Common myeloid progenitor, CD34-positive (primary cell): ENCODE data around the gene PPEF1.

Source experiments
- CTCF ChIA-PET: fragments of 350-600 bp; sonication (Branson Sonifier 250); formaldehyde crosslinking; loops from one replicate; lab custom pipeline; 2021; ENCODE audit warnings: antibody characterized with exemption; lab: Charles Lee
- POLR2A ChIA-PET: fragments of 350-600 bp; sonication (Branson Sonifier 250); formaldehyde crosslinking; loops from one replicate; lab custom pipeline; 2021; ENCODE audit warnings: antibody characterized with exemption; lab: Charles Lee
- DNase-seq, 3 donors: peaks; one replicate each; pipeline versions ENCODE4 v3.0.0 to v3.0.0-alpha.2; 2013
- H3K27ac ChIP-seq, 2 experiments: 1 replicate in 1 of 2; 2 replicates in 1 of 2; pipeline ENCODE4 v1.7.0; 2013; ENCODE audit warnings: inconsistent platforms in 2 of 2, low read length in 2 of 2, mild to moderate bottlenecking in 2 of 2, low read depth in 1 of 2, moderate library complexity in 1 of 2; ENCODE audit not compliant: severe bottlenecking in 2 of 2, insufficient read depth in 1 of 2, poor library complexity in 1 of 2
- H3K27me3 ChIP-seq, 5 experiments: replicated peaks in 2 of 5; 1 replicate in 3 of 5; 2 replicates in 2 of 5; pipeline versions ENCODE4 v1.6.1 to v1.7.0; 2013; ENCODE audit warnings: low read length in 4 of 5, mild to moderate bottlenecking in 2 of 5, moderate library complexity in 2 of 5, inconsistent platforms in 1 of 5; ENCODE audit not compliant: insufficient read depth in 5 of 5, control insufficient read depth in 4 of 5
- H3K36me3 ChIP-seq, 4 experiments: 1 replicate in 2 of 4; 2 replicates in 2 of 4; pipeline versions ENCODE4 v1.6.1 to v1.7.0; 2013; ENCODE audit warnings: low read length in 3 of 4, control low read depth in 1 of 4, mild to moderate bottlenecking in 1 of 4; ENCODE audit not compliant: control insufficient read depth in 4 of 4, insufficient read depth in 4 of 4
- H3K4me1 ChIP-seq, 4 experiments: 1 replicate in 3 of 4; 2 replicates in 1 of 4; pipeline versions ENCODE4 v1.6.1 to v1.7.1; 2013; ENCODE audit warnings: low read length in 3 of 4, mild to moderate bottlenecking in 3 of 4, control low read depth in 1 of 4, inconsistent platforms in 1 of 4, moderate library complexity in 1 of 4; ENCODE audit not compliant: control insufficient read depth in 4 of 4, insufficient read depth in 4 of 4; ENCODE audit errors: control extremely low read depth in 1 of 4
- H3K4me3 ChIP-seq, 7 experiments: 1 replicate in 4 of 7; 2 replicates in 3 of 7; pipeline versions ENCODE4 v1.5.1 to v1.7.0; 2013; ENCODE audit warnings: mild to moderate bottlenecking in 7 of 7, low read length in 6 of 7, moderate library complexity in 6 of 7, inconsistent platforms in 2 of 7, low read depth in 2 of 7, control low read depth in 1 of 7; ENCODE audit not compliant: insufficient read depth in 4 of 7, control insufficient read depth in 1 of 7; ENCODE audit errors: extremely low read depth in 1 of 7
- H3K9me3 ChIP-seq, 5 experiments: 1 replicate in 4 of 5; 2 replicates in 1 of 5; pipeline versions ENCODE4 v1.6.1 to v1.7.1; 2013; ENCODE audit warnings: low read length in 4 of 5, mild to moderate bottlenecking in 2 of 5, inconsistent platforms in 1 of 5, low read depth in 1 of 5, moderate library complexity in 1 of 5; ENCODE audit not compliant: control insufficient read depth in 4 of 5, insufficient read depth in 2 of 5; ENCODE audit errors: control extremely low read depth in 1 of 5
- WGBS: methylation state at CpG from one replicate; pipeline ENCODE4 v1.1.5; 2013; ENCODE audit not compliant: insufficient coverage; 5-methylcytosine and 5-hydroxymethylcytosine counted together

The PPEF1 gene

DNA sequence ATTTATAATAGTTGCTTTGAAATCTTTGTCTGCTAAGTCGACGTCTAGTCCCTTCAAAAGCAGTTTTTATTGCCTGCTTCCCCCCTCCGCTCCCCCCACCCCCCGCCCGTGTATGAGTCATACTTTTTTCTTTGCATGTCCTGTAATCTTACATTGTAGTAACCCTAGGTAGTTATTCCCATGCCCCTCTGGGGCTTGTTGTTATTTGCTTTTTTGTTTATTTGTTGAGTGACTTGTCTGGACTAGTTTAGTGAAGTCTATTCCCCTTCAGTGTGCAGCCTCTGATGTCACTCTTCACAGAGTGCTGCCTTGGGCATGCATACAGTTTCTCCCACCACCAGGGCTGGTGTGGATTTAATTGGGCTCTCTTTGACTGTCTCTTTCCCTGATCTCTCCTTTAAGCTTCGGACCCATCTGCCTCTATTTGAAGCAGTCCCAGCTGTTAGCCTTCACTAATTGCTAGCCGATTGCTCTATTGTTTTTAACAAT lies 86.2 kb downstream of the PPEF1 start:
- ChIA-PET POLR2A (no interaction called here), CTCF (no interaction called here)
- peaks cover 0 to 5% (median 0%) of the 10 kb centered on the region in 5 experiments for H3K27me3 ChIP-seq
- no peak overlapping the region for H3K27ac ChIP-seq
- H3K4me3 ChIP-seq, result no peak overlapping the region
- H3K4me1 ChIP-seq, result no peaks in the 10 kb centered on the region
- DNase-seq, result no peak
- no peaks in the 10 kb centered on the region for H3K9me3 ChIP-seq
- WGBS, result 62% methylated on average over 4 of the region's 7 CpGs
- no peaks in the 10 kb centered on the region for H3K36me3 ChIP-seq

DNA sequence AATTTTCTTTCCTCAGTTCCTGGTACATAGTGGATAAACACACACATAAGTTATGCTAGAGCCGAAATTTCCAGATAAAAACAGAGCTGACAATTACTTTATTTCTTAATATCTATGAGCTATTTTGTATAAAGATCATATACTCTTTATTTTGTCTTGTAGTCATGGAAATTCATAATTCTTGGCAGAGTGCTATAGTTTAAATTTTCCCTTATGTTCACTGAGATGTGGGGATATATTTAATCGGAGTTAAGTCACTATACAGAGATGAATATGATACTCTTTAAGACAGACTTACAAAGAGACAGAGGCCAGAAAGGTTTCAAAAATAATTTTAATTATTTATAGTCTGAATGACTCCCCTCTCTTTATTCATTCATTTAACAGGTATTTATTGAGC lies 89.7 kb downstream of the PPEF1 start:
- H3K9me3 ChIP-seq, result no peaks in the 10 kb centered on the region
- no peak for DNase-seq
- no peaks in the 10 kb centered on the region for H3K4me1 ChIP-seq
- ChIA-PET POLR2A (no interaction called here), CTCF (no interaction called here)
- H3K27ac ChIP-seq, result no peak overlapping the region
- no CpG with 5 or more reads among the region's 2 CpGs for WGBS
- H3K36me3 ChIP-seq, result no peaks in the 10 kb centered on the region
- peaks cover 0 to 5% (median 0%) of the 10 kb centered on the region in 5 experiments for H3K27me3 ChIP-seq
- no peak overlapping the region for H3K4me3 ChIP-seq

DNA sequence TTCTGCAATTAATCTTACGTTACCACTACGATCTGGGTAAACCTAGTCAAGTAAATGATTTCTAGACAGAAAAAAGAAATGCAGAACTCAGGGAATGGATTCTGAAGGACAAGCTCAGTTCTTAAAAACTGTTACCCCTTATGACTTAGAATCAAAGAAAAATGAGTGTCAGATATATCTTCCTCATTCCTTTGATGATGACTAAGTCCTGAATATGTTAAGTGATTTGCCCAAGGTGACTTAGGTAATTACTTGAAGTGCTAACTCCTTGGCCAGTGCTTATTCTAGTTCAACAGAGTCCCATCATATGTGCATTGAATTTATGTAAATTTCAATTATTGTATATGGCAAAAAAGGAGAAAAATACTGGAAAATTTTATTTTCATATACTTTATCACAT lies 92.5 kb downstream of the PPEF1 start:
- H3K4me3 ChIP-seq, result no peak overlapping the region
- H3K27ac ChIP-seq, result no peak overlapping the region
- no peaks in the 10 kb centered on the region for H3K4me1 ChIP-seq
- POLR2A ChIA-PET, result no interaction called here
- no peak for DNase-seq
- no peaks in the 10 kb centered on the region for H3K36me3 ChIP-seq
- 100% methylated on average over 2 of the region's 2 CpGs for WGBS
- peaks cover 0 to 5% (median 0%) of the 10 kb centered on the region in 5 experiments for H3K27me3 ChIP-seq
- CTCF ChIA-PET, result no interaction called here
- no peaks in the 10 kb centered on the region for H3K9me3 ChIP-seq

DNA sequence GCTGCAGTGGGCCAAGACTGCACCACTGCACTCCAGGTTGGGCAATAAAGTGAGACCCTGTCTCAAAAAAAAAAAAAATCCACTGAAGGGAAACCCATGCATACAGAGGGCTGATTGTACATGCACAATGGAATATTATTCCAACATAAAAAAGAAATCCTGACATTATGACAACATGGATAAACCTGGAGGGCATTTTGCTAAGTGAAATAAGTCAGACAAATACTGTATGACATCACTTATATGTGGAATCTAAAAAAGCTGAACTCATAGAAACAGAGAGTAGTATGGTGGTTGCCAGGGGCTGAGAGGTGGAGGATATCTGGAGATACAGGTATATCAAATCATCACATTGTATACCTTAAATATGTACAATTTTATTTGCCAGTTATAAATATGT lies 102.2 kb downstream of the PPEF1 start:
- Histone ChIP-seq H3K27me3 (no peaks in the 10 kb centered on the region), H3K4me1 (no peaks in the 10 kb centered on the region), H3K36me3 (no peaks in the 10 kb centered on the region), H3K27ac (no peak overlapping the region), H3K4me3 (no peak overlapping the region), H3K9me3 (no peaks in the 10 kb centered on the region)
- ChIA-PET POLR2A (no interaction called here), CTCF (no interaction called here)
- no peak for DNase-seq

DNA sequence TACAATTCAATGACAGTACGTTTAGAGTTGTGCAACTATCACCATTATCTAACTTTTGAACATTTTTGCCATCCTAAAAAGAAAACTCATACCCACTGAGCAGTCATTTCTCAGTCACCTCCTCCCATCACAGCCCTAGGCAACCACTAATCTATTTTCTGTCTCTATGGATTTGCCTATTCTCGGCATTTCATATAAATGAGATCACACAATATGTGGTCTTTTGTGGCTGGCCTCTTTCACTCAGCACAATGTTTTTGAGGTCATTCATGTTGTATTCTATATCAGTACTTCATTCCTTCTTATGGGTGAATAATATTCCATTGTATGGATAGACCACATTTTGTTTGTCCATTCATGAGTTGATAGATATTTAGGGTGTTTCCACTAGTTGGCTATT lies 103.0 kb downstream of the PPEF1 start:
- Histone ChIP-seq H3K27me3 (no peaks in the 10 kb centered on the region), H3K4me1 (no peaks in the 10 kb centered on the region), H3K4me3 (no peak overlapping the region), H3K27ac (no peak overlapping the region), H3K36me3 (no peaks in the 10 kb centered on the region), H3K9me3 (no peaks in the 10 kb centered on the region)
- 20% methylated on average over 1 of the region's 2 CpGs for WGBS
- no peak for DNase-seq
- ChIA-PET CTCF (no interaction called here), POLR2A (no interaction called here)

DNA sequence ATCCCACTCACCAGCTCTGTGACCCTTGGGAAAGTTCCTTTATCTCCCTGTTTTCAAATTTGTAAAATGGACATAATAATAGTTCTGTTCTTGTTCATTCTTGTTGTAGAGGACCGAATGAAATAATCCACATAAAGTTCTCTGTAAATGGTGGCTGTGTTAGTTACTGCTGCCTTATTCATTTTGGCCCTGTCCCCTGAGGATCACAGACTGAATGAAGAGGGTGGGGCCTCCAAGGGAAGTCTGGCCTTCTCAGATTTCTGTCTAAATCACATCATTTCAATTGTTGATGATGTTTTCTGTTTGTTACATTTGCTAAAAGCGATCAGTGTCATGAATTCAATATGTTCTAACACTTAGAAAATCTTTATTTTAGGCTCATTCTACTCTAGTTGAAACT lies 117.9 kb downstream of the PPEF1 start:
- H3K4me3 ChIP-seq, result no peak overlapping the region
- no peaks in the 10 kb centered on the region for H3K36me3 ChIP-seq
- ChIA-PET POLR2A (no interaction called here), CTCF (no interaction called here)
- no peak overlapping the region for H3K27ac ChIP-seq
- no peaks in the 10 kb centered on the region for H3K27me3 ChIP-seq
- no peaks in the 10 kb centered on the region for H3K4me1 ChIP-seq
- no CpG with 5 or more reads among the region's 2 CpGs for WGBS
- peaks cover 0 to 2% (median 0%) of the 10 kb centered on the region in 5 experiments for H3K9me3 ChIP-seq
- no peak for DNase-seq

DNA sequence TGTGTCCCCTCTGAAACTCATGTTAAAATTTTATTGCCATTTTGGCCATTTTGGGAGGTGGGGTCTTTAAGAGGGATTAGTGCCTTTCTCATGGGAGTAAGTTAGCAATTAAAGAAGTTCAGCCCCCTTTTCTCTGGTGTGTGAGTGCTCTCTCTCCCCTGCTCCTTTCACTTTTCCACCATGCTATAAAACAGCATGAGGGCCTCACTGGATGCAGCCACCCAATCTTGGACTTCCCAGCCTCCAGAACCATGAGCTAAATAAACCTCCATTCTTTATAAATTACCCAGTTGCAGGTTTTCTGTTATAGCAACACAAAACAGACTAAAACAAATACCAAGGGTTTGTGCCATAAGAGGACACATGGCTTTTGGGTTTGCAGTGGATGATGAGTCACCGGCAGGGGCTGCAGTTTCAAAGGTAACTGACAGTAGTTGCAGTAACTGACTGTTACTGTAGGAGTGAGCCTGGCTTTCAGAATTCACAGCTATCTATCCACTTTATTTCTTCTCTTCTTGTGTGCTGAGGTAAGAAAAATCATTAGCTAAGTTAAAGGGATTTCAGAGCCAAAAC lies 121.5 kb downstream of the PPEF1 start:
- WGBS, result no CpG with 5 or more reads among the region's 1 CpG
- Histone ChIP-seq H3K27me3 (no peaks in the 10 kb centered on the region), H3K27ac (no peak overlapping the region), H3K4me3 (no peak overlapping the region), H3K36me3 (no peaks in the 10 kb centered on the region), H3K4me1 (no peaks in the 10 kb centered on the region), H3K9me3 (peaks cover 0 to 2% (median 0%) of the 10 kb centered on the region in 5 experiments)
- no peak for DNase-seq
- ChIA-PET CTCF (no interaction called here), POLR2A (no interaction called here)
